ENCODE data around the gene LZTR1. TPM values are rescaled to one million over a fixed set of nuclear protein-coding genes. Genes with fewer than 3 reads are reported as not detected.

Gene LZTR1
- total and polyA plus RNA-seq, 10 of the 15 experiments (the other 5 are each of a cell fraction or from before 2014, with no cell fraction given): 0.82 to 50.3 (median 19.3) TPM

GRCh38 chr22:20992456-20993303 is 10.6 kb downstream of the LZTR1 start (continued):
- TF ChIP-seq ZBTB40 (IDR thresholded peaks at IDR 0.05; ENCODE audit: borderline replicate concordance): no peak
- no peak for TF ChIP-seq MTA2 (IDR thresholded peaks at IDR 0.05; ENCODE audit: low read depth)
- TF ChIP-seq SKIL (IDR thresholded peaks at IDR 0.05; ENCODE audit: low read depth, poor library complexity, severe bottlenecking): no peak
- TF ChIP-seq ASH2L (IDR thresholded peaks at IDR 0.05; ENCODE audit: borderline replicate concordance, low read depth): no peak
